A549 (cell line): ENCODE data around the gene ANXA9. TPM values are rescaled to one million over a fixed set of nuclear protein-coding genes. Genes with fewer than 3 reads are reported as not detected.

Experiments
- ATAC-seq, 2 experiments: fragments of 200-7000 bp in 1 of 2; fragments of >200 bp in 1 of 2; cut with Nextera tagmentation in 1 of 2; cut with Tn5 transposase in 1 of 2; 3 replicates each; pipeline versions ENCODE4 v1.8.0 to v1.9.1; 2018 to 2020; ENCODE audit warnings: mild to moderate bottlenecking in 1 of 2, moderate library complexity in 1 of 2
- CTCF ChIA-PET: fragments of 300-600 bp; sonication (Branson Sonifier 250); formaldehyde crosslinking; extraction: SDS; loops from one replicate; lab custom pipeline; 2021; ENCODE audit warnings: antibody characterized with exemption, inconsistent platforms; lab: Yijun Ruan, JAX
- POLR2A ChIA-PET: fragments of 350-600 bp; formaldehyde crosslinking; extraction: SDS; loops from one replicate; lab custom pipeline; 2021; ENCODE audit warnings: antibody characterized with exemption, inconsistent platforms; lab: Yijun Ruan, JAX
- DNase-seq, 2 experiments: peaks; one replicate each; pipeline versions ENCODE4 v3.0.0 to v3.0.0-alpha.2; 2011 to 2016; ENCODE audit warnings: low read depth in 1 of 2, low spot score in 1 of 2
- FAIRE-seq: peaks from 2 replicates; lab custom pipeline; 2011; peaks lifted over from hg19 to GRCh38; lab: Jason Lieb, UNC
- H3K27ac ChIP-seq, 2 experiments: fragments of >200 bp; sonication (Bioruptor Twin); formaldehyde crosslinking; 3 replicates each; pipeline ENCODE4 v1.5.1; 2016 to 2017
- H3K4me1 ChIP-seq: fragments of >200 bp; sonication (Bioruptor Twin); formaldehyde crosslinking; 3 replicates; pipeline ENCODE4 v1.6.1; 2016
- H3K4me2 ChIP-seq: fragments of >200 bp; sonication (Bioruptor Twin); formaldehyde crosslinking; 3 replicates; pipeline ENCODE4 v1.6.1; 2016
- H3K4me3 ChIP-seq: fragments of >200 bp; sonication (Bioruptor Twin); formaldehyde crosslinking; 3 replicates; pipeline ENCODE4 v1.5.1; 2016
- H3K9me3 ChIP-seq: fragments of >200 bp; sonication (Bioruptor Twin); formaldehyde crosslinking; 3 replicates; pipeline ENCODE4 v1.6.1; 2016
- BCL3 ChIP-seq: fragments of >200 bp; sonication (Bioruptor Twin); formaldehyde crosslinking; IDR thresholded peaks from 3 replicates; pipeline ENCODE4 v1.6.1; 2016
- CHD4 ChIP-seq: fragments of 200-600 bp; sonication (generic); IDR thresholded peaks from 2 replicates; pipeline ENCODE4 v1.6.1; 2016; ENCODE audit warnings: antibody characterized with exemption, mild to moderate bottlenecking, borderline replicate concordance
- ESRRA ChIP-seq: fragments of 150-350 bp; IDR thresholded peaks from 2 replicates; pipeline ENCODE4 v1.6.1; 2014; ENCODE audit warnings: mild to moderate bottlenecking, low read length, borderline replicate concordance
- FOXS1 ChIP-seq: fragments of 250-450 bp; sonication (Bioruptor Pico); IDR thresholded peaks from 2 replicates; pipeline ENCODE4 v1.5.0; 2020; ENCODE audit warnings: mild to moderate bottlenecking, moderate library complexity
- GATA3 ChIP-seq: IDR thresholded peaks from 2 replicates; pipeline ENCODE4 v1.6.1; 2012; ENCODE audit warnings: borderline replicate concordance
- HOXA7 ChIP-seq: fragments of 250-450 bp; sonication (Bioruptor Pico); IDR thresholded peaks from 2 replicates; pipeline ENCODE4 v1.5.0; 2020; ENCODE audit warnings: mild to moderate bottlenecking, moderate library complexity
- JUN ChIP-seq, 2 experiments: fragments of >200 bp; sonication (Bioruptor Twin); formaldehyde crosslinking; IDR thresholded peaks; 2 replicates in 1 of 2; 3 replicates in 1 of 2; pipeline ENCODE4 v1.6.1; 2016 to 2017
- KDM5A ChIP-seq: fragments of 200-600 bp; sonication (generic); IDR thresholded peaks from 2 replicates; pipeline ENCODE4 v1.6.1; 2016; ENCODE audit warnings: antibody characterized with exemption, mild to moderate bottlenecking
- NPAS2 ChIP-seq: fragments of 250-450 bp; sonication (Bioruptor Pico); IDR thresholded peaks from 2 replicates; pipeline ENCODE4 v1.8.0; 2022; ENCODE audit warnings: mild to moderate bottlenecking, moderate library complexity, borderline replicate concordance
- NR3C1 ChIP-seq: fragments of >200 bp; sonication (Bioruptor Twin); formaldehyde crosslinking; IDR thresholded peaks from 3 replicates; pipeline ENCODE4 v1.6.1; 2017
- PBX3 ChIP-seq: IDR thresholded peaks from 2 replicates; pipeline ENCODE4 v1.6.1; 2012
- PHF8 ChIP-seq: fragments of 200-600 bp; sonication (generic); IDR thresholded peaks from 2 replicates; pipeline ENCODE4 v1.6.1; 2016; ENCODE audit warnings: low read depth, mild to moderate bottlenecking, antibody characterized with exemption, moderate library complexity, borderline replicate concordance
- POLR2A ChIP-seq: IDR thresholded peaks from 2 replicates; pipeline ENCODE4 v1.6.1; 2012; ENCODE audit warnings: mild to moderate bottlenecking, low read length
- RAD21 ChIP-seq, 2 experiments: fragments of >200 bp in 1 of 2; sonication (Bioruptor Twin) in 1 of 2; formaldehyde crosslinking in 1 of 2; IDR thresholded peaks in 1 of 2; conservative IDR thresholded peaks in 1 of 2; 2 replicates in 1 of 2; 3 replicates in 1 of 2; pipeline ENCODE4 v1.6.1; 2012 to 2018; ENCODE audit warnings: inconsistent platforms in 1 of 2
- RARB ChIP-seq: fragments of 250-450 bp; sonication (Bioruptor Pico); IDR thresholded peaks from 2 replicates; pipeline ENCODE4 v1.8.0; 2021; ENCODE audit warnings: mild to moderate bottlenecking, moderate library complexity
- RCOR1 ChIP-seq: fragments of 150-350 bp; IDR thresholded peaks from 2 replicates; pipeline ENCODE4 v1.6.1; 2014; ENCODE audit warnings: antibody characterized with exemption, low read length, low read depth
- REST ChIP-seq: fragments of 200-600 bp; sonication (generic); IDR thresholded peaks from 2 replicates; pipeline ENCODE4 v1.6.1; 2016; ENCODE audit warnings: antibody characterized with exemption, mild to moderate bottlenecking, moderate library complexity
- RFX5 ChIP-seq: fragments of 450-650 bp; IDR thresholded peaks from 2 replicates; pipeline ENCODE4 v1.7.1; 2014; ENCODE audit warnings: antibody characterized with exemption, mild to moderate bottlenecking, moderate library complexity
- RNF2 ChIP-seq: fragments of 200-600 bp; sonication (generic); IDR thresholded peaks from 2 replicates; pipeline ENCODE4 v1.6.1; 2016; ENCODE audit warnings: low read depth, mild to moderate bottlenecking, antibody characterized with exemption, moderate library complexity, borderline replicate concordance
- SREBF2 ChIP-seq: fragments of 450-650 bp; IDR thresholded peaks from 2 replicates; pipeline ENCODE4 v1.6.1; 2014; ENCODE audit warnings: mild to moderate bottlenecking, moderate library complexity
- TFCP2L1 ChIP-seq: fragments of 250-450 bp; sonication (Bioruptor Pico); IDR thresholded peaks from 2 replicates; pipeline ENCODE4 v1.5.0; 2021; ENCODE audit warnings: mild to moderate bottlenecking
- ZC3H11A ChIP-seq: fragments of 450-650 bp; IDR thresholded peaks from 2 replicates; pipeline ENCODE4 v1.6.1; 2014; ENCODE audit warnings: antibody characterized with exemption, mild to moderate bottlenecking
- ZFP36 ChIP-seq: fragments of 450-650 bp; IDR thresholded peaks from 2 replicates; pipeline ENCODE4 v1.6.1; 2014; ENCODE audit warnings: borderline replicate concordance; ENCODE audit not compliant: partially characterized antibody
- ZNF302 ChIP-seq: fragments of 250-450 bp; sonication (Bioruptor Pico); IDR thresholded peaks from 2 replicates; pipeline ENCODE4 v1.9.0; 2021; ENCODE audit warnings: inconsistent platforms, mild to moderate bottlenecking, moderate library complexity
- ZSCAN20 ChIP-seq: fragments of 250-450 bp; sonication (Bioruptor Pico); IDR thresholded peaks from 2 replicates; pipeline ENCODE4 v1.8.0; 2022; ENCODE audit warnings: mild to moderate bottlenecking, moderate library complexity
- WGBS: methylation state at CpG from one replicate; pipeline ENCODE4 v1.1.6; 2017; ENCODE audit errors: missing lambda C conversion rate; 5-methylcytosine and 5-hydroxymethylcytosine counted together
- polyA plus RNA-seq, 4 experiments: library from polyadenylated mRNA; depleted of rRNA in 3 of 4; stranded (reverse); fragments of >200 nt; fragmentation: RNase III in 1 of 4; extraction: RNeasy Plus Mini Kit Qiagen cat#74134 plus additional on column Dnase treatment in 1 of 4; gene quantifications; 2 replicates in 3 of 4; 3 replicates in 1 of 4; pipeline ENCODE4 v1.2.3, GENCODE V29; 2011 to 2017

Gene ANXA9
- polyA plus RNA-seq, 2 of the 4 experiments (the other 2 are of a cell fraction), result 2.1 to 2.2 TPM

- H3K4me3 ChIP-seq, result peak overlapping the region; percentile 88
- ChIA-PET POLR2A (interaction anchor here (1.2 kb wide), 1 partner anchor 30 kb away, joined by 3 read pairs; no protein-coding TSS in a partner anchor), CTCF (interaction anchor here (0.6 to 24.0 kb wide), 6 partner anchors 22 to 408 kb away, joined by 3 to 586 read pairs (median 4); partner anchors contain the start of genes ANXA9, CDC42SE1, CERS2 and MLLT11)
- ATAC-seq (no peak; a peak in 1 of 6 replicates), FAIRE-seq (no peak), DNase-seq (no peak)
- H3K4me2 ChIP-seq, result peak overlapping the region; percentile 90
- peak overlapping the region; percentile 52 to 95 for H3K27ac ChIP-seq
- WGBS, result 20% methylated on average over 4 of the region's 4 CpGs
- TF ChIP-seq NR3C1 (no peak), ZC3H11A (no peak), ZFP36 (no peak), RNF2 (no peak), FOXS1 (CRISPR knock-in tag) (no peak), TFCP2L1 (CRISPR knock-in tag) (no peak), RFX5 (no peak), CHD4 (no peak), SREBF2 (no peak), RARB (CRISPR knock-in tag) (no peak), HOXA7 (CRISPR knock-in tag) (no peak), RCOR1 (no peak), REST (no peak), NPAS2 (no peak), RAD21 (conservative IDR thresholded peaks at IDR 0.05 in 1 of 2, IDR thresholded peaks at IDR 0.05 in 1 of 2) (no peak), GATA3 (no peak)
- no peaks in the 10 kb centered on the region for H3K9me3 ChIP-seq
- peaks cover 48% of the 10 kb centered on the region for H3K4me1 ChIP-seq
Observed at GRCh38 chr1:151007853-151008243, 25.8 kb downstream of the ANXA9 start.

GRCh38 chr1:151008244-151009205, 26.4 kb downstream of the ANXA9 start, which contains the start of gene PRUNE1:
Gene PRUNE1, plus strand, starts transcription at chr1:151008449. Its CDS starts 184 bp downstream, at chr1:151008633.
- FAIRE-seq, result no peak
- ChIA-PET CTCF (interaction anchor here (0.6 to 1.6 kb wide), 6 partner anchors 22 to 407 kb away, joined by 3 to 4 read pairs (median 3); partner anchors contain the start of genes C1orf56, CDC42SE1 and MLLT11), POLR2A (no interaction called here)
- H3K4me3 ChIP-seq, result peak within 1 kb of the TSS; percentile 88
- ATAC-seq, result peak; percentile 84 to 86
- peak; percentile 97 to 100 for DNase-seq
- peak within 1 kb of the TSS; percentile 90 for H3K4me2 ChIP-seq
- WGBS, result 3% methylated on average over 38 of the region's 69 CpGs
- TF ChIP-seq PHF8 (peak; percentile 35; the same call in 1 of the 2 replicates), ESRRA (no peak), KDM5A (no peak), BCL3 (0 out of 3 replicates have a peak, but pooled peaks have one; percentile 26), PBX3 (no peak), ZSCAN20 (CRISPR knock-in tag) (no peak), TFCP2L1 (CRISPR knock-in tag) (0 out of 2 replicates have a peak, but pooled peaks have one; percentile 35), POLR2A (0 out of 2 replicates have a peak, but pooled peaks have one; percentile 19), JUN (IDR thresholded peaks at IDR 0.05) (peak in 1 of 2 experiments; percentile 50; a peak in 1 of 5 replicates), ZNF302 (CRISPR knock-in tag) (no peak), RNF2 (no peak)
- TF ChIP-seq, all 56 proteins: peak for 5
- Histone ChIP-seq H3K9me3 (no peaks in the 10 kb centered on the region), H3K27ac (peak within 1 kb of the TSS; percentile 92 to 95), H3K4me1 (peaks cover 53% of the 10 kb centered on the region)
